ENCODE measurements around the gene POLL. TPM values are rescaled to one million over a fixed set of nuclear protein-coding genes. Genes with fewer than 3 reads are reported as not detected.

POLL gene
- total RNA-seq, 1 experiment from 2014 or later: 30.3 TPM

DNA sequence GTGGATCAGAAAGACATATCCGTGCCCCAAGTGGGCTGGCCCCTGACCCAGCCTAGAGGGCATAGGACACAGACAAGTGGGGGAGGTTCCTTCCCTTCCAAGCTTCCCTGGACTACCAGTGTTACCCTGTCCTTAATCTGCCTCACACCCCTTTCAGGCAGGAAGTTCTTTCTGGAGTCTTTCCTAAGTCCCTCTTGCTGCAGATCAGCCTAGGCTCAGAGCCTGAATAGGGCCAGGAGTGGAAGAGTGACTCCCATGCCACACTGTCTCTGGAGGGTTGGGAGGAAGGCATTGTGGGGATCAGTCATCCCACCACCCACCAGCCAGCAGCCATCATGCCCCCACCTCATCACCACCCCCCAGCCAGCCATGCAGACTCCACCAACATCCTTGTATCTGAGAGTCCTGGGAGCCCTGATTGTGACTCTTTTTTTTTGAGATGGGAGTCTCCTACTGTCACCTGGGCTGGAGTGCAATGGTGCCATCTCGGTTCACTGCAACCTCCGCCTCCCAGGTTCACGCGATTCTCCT is 22.6 kb downstream of the POLL start:
- no peaks in the 10 kb centered on the region for H3K36me3 ChIP-seq (ENCODE audit: low read depth)
- no peaks in the 10 kb centered on the region for H3K9me2 ChIP-seq (ENCODE audit: insufficient read depth)
- ChIA-PET POLR2A (ENCODE audit: unreplicated experiment) (no interaction called here), CTCF (interaction anchor here (0.6 kb wide), 1 partner anchor 214 kb away, joined by 14 read pairs; no protein-coding TSS in a partner anchor)
- peaks cover 15% of the 10 kb centered on the region for H3K27me3 ChIP-seq (ENCODE audit: insufficient read depth, low read depth)
- H4K20me1 ChIP-seq (ENCODE audit: insufficient read depth): no peaks in the 10 kb centered on the region
- BruUV-seq (replicated peaks): no TSS peak
- intact Hi-C loops (cut with micrococcal nuclease; ENCODE audit: unreplicated experiment): no loop called here
- H3K4me2 ChIP-seq: no peak overlapping the region
- no peak overlapping the region for H2AFZ ChIP-seq
- no peaks in the 10 kb centered on the region for H3K4me1 ChIP-seq (replicated peaks; ENCODE audit: insufficient read depth)
- H3K27ac ChIP-seq: no peak overlapping the region
- H3K4me3 ChIP-seq: no peak overlapping the region
- DNase-seq: no peak
- H3F3A ChIP-seq (ENCODE audit: insufficient read depth, low read depth): no peaks in the 10 kb centered on the region
- H3K79me2 ChIP-seq (ENCODE audit: low read depth): no peaks in the 10 kb centered on the region
- H3K9me3 ChIP-seq (ENCODE audit: insufficient read depth, low read depth): no peaks in the 10 kb centered on the region
- TF ChIP-seq EZH2 (IDR thresholded peaks at IDR 0.05; ENCODE audit: low read depth): no peak
- TF ChIP-seq CTCF (conservative IDR thresholded peaks at IDR 0.05): no peak

DNA sequence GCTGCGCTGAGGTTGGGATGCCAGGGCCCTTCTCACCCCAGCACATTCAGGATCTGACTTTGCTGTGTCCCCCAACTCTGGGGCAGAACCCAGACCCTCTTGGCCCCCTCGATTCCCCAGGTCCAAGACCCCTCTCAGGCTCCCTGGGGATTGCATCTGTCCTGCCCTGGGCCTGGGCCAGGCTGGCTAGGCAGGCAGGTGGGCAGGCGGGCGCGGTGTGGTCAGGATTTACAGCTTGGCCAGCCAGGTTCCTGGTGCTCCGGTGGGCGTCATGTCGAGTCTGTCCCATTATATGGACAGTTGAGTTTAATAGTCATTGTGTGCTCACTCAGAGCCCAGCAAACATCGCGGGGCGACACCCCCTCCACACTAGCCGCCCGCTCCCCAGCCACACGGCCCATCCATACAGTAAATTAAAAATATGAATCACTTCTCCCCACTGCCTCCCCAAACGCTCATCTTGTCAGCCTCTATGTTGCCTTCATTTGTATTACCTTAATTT is 23.5 kb downstream of the POLL start:
- DNase-seq: no peak
- H3K4me1 ChIP-seq (replicated peaks; ENCODE audit: insufficient read depth): no peaks in the 10 kb centered on the region
- H3K79me2 ChIP-seq (ENCODE audit: low read depth): no peaks in the 10 kb centered on the region
- no peak overlapping the region for H3K4me2 ChIP-seq
- intact Hi-C loops (cut with micrococcal nuclease; ENCODE audit: unreplicated experiment): no loop called here
- no peaks in the 10 kb centered on the region for H3K9me2 ChIP-seq (ENCODE audit: insufficient read depth)
- H3F3A ChIP-seq (ENCODE audit: insufficient read depth, low read depth): no peaks in the 10 kb centered on the region
- ChIA-PET CTCF (no interaction called here), POLR2A (ENCODE audit: unreplicated experiment) (no interaction called here)
- H3K27ac ChIP-seq: no peak overlapping the region
- no peaks in the 10 kb centered on the region for H3K36me3 ChIP-seq (ENCODE audit: low read depth)
- H2AFZ ChIP-seq: no peak overlapping the region
- H4K20me1 ChIP-seq (ENCODE audit: insufficient read depth): no peaks in the 10 kb centered on the region
- H3K9me3 ChIP-seq (ENCODE audit: insufficient read depth, low read depth): no peaks in the 10 kb centered on the region
- peaks cover 15% of the 10 kb centered on the region for H3K27me3 ChIP-seq (ENCODE audit: insufficient read depth, low read depth)
- H3K4me3 ChIP-seq: no peak overlapping the region
- no TSS peak for BruUV-seq (replicated peaks)
- TF ChIP-seq EZH2 (IDR thresholded peaks at IDR 0.05; ENCODE audit: low read depth) (no peak), CTCF (conservative IDR thresholded peaks at IDR 0.05) (no peak)

- H3K4me2 ChIP-seq: no peak overlapping the region
- intact Hi-C loops (cut with micrococcal nuclease; ENCODE audit: unreplicated experiment): no loop called here
- H3K4me3 ChIP-seq: no peak overlapping the region
- DNase-seq: no peak
- H4K20me1 ChIP-seq (ENCODE audit: insufficient read depth): no peaks in the 10 kb centered on the region
- H2AFZ ChIP-seq: no peak overlapping the region
- BruUV-seq (replicated peaks): no TSS peak
- H3K9me3 ChIP-seq (ENCODE audit: insufficient read depth, low read depth): no peaks in the 10 kb centered on the region
- H3K4me1 ChIP-seq (replicated peaks; ENCODE audit: insufficient read depth): no peaks in the 10 kb centered on the region
- no peaks in the 10 kb centered on the region for H3F3A ChIP-seq (ENCODE audit: insufficient read depth, low read depth)
- H3K27me3 ChIP-seq (ENCODE audit: insufficient read depth, low read depth): peaks cover 15% of the 10 kb centered on the region
- CTCF ChIA-PET: no interaction called here
- POLR2A ChIA-PET (ENCODE audit: unreplicated experiment): no interaction called here
- no peaks in the 10 kb centered on the region for H3K36me3 ChIP-seq (ENCODE audit: low read depth)
- H3K27ac ChIP-seq: no peak overlapping the region
- TF ChIP-seq CTCF (conservative IDR thresholded peaks at IDR 0.05) (no peak), EZH2 (IDR thresholded peaks at IDR 0.05; ENCODE audit: low read depth) (no peak)
- no peaks in the 10 kb centered on the region for H3K9me2 ChIP-seq (ENCODE audit: insufficient read depth)
- H3K79me2 ChIP-seq (ENCODE audit: low read depth): no peaks in the 10 kb centered on the region
Observed at GRCh38 chr10:101563497-101564040, 24.5 kb downstream of the POLL start.

All from PC-9 (cell line).